Measurements from ENCODE around the gene IFNLR1. TPM values are rescaled to one million over a fixed set of nuclear protein-coding genes. Genes with fewer than 3 reads are reported as not detected.

Gene IFNLR1
- total and polyA plus RNA-seq, 2 of the 8 experiments (the other 6 are each of a cell fraction or from before 2014, with no cell fraction given): 6.8 to 10.1 TPM

DNA sequence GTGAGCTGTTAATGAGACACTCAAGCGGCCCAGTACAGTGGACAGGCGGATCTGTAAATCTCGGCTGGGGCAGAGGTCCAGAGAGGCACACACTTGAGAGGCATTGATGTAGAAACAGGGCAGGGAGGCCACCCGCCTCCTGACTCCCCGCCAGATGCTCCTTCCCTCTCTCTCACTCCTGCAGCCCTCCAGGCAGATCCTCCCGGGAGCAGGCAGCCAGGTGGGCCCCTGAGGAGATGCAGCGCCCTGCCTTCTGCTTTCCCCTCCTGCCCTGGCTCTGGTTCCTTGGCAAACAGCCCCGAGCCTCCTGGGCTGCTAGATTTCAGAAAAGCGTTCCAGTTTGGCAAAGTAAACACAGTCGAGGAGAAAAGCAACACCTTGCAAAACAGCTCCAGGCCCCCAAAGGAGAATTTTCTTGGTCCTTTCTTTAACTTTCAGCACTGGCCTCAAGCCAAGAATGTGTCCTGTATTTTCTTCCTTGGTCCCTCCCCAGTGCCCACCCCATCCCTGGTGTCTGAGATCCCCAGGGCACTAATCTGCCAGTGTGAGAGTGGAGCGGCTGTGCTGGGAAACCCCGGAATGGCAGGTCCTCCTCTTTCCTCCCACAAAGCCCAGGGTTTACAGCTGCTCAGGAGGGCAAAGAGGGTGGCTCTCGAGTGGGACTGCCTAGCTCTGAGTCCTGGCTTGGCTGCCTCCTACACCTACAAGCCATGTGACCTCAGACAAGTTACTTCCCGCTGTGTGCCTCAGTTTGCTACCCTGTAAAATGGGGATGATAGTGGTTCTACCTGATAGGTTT is 29.4 kb upstream of the IFNLR1 start (continued):
- TF ChIP-seq CHD2 (IDR thresholded peaks at IDR 0.05; ENCODE audit: low read length): no peak

Measured in H1 (cell line).